ENCODE data around the gene MORN1.

GRCh38 chr1:2409745-2410144 is 18.4 kb upstream of the MORN1 start:
- TF ChIP-seq, protein P1, sequence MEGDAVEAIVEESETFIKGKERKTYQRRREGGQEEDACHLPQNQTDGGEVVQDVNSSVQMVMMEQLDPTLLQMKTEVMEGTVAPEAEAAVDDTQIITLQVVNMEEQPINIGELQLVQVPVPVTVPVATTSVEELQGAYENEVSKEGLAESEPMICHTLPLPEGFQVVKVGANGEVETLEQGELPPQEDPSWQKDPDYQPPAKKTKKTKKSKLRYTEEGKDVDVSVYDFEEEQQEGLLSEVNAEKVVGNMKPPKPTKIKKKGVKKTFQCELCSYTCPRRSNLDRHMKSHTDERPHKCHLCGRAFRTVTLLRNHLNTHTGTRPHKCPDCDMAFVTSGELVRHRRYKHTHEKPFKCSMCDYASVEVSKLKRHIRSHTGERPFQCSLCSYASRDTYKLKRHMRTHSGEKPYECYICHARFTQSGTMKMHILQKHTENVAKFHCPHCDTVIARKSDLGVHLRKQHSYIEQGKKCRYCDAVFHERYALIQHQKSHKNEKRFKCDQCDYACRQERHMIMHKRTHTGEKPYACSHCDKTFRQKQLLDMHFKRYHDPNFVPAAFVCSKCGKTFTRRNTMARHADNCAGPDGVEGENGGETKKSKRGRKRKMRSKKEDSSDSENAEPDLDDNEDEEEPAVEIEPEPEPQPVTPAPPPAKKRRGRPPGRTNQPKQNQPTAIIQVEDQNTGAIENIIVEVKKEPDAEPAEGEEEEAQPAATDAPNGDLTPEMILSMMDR (IDR thresholded peaks at IDR 0.05; ENCODE audit: insufficient read depth, low read length) = no peak
- no peak for TF ChIP-seq POLR2AphosphoS5 (IDR thresholded peaks at IDR 0.05; ENCODE audit: low read depth)
- TF ChIP-seq, protein P2, sequence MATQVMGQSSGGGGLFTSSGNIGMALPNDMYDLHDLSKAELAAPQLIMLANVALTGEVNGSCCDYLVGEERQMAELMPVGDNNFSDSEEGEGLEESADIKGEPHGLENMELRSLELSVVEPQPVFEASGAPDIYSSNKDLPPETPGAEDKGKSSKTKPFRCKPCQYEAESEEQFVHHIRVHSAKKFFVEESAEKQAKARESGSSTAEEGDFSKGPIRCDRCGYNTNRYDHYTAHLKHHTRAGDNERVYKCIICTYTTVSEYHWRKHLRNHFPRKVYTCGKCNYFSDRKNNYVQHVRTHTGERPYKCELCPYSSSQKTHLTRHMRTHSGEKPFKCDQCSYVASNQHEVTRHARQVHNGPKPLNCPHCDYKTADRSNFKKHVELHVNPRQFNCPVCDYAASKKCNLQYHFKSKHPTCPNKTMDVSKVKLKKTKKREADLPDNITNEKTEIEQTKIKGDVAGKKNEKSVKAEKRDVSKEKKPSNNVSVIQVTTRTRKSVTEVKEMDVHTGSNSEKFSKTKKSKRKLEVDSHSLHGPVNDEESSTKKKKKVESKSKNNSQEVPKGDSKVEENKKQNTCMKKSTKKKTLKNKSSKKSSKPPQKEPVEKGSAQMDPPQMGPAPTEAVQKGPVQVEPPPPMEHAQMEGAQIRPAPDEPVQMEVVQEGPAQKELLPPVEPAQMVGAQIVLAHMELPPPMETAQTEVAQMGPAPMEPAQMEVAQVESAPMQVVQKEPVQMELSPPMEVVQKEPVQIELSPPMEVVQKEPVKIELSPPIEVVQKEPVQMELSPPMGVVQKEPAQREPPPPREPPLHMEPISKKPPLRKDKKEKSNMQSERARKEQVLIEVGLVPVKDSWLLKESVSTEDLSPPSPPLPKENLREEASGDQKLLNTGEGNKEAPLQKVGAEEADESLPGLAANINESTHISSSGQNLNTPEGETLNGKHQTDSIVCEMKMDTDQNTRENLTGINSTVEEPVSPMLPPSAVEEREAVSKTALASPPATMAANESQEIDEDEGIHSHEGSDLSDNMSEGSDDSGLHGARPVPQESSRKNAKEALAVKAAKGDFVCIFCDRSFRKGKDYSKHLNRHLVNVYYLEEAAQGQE (IDR thresholded peaks at IDR 0.05; ENCODE audit: insufficient replicate concordance, low read depth) = no peak

All from HL-60 (cell line).